C4-2B (cell line): ENCODE measurements around the gene SPACA6.

Experiments
- H3K27ac ChIP-seq: fragments of 450-650 bp; 2 replicates; pipeline ENCODE4 v1.5.1; 2017
- ZFX ChIP-seq: fragments of 450-650 bp; IDR thresholded peaks from 2 replicates; pipeline ENCODE4 v1.6.1; 2017
- TF ChIP-seq, protein P1 (sequence below): fragments of 450-650 bp; conservative IDR thresholded peaks from 2 replicates; pipeline ENCODE4 v1.5.1; 2017; ENCODE audit warnings: mild to moderate bottlenecking

SPACA6 gene

DNA sequence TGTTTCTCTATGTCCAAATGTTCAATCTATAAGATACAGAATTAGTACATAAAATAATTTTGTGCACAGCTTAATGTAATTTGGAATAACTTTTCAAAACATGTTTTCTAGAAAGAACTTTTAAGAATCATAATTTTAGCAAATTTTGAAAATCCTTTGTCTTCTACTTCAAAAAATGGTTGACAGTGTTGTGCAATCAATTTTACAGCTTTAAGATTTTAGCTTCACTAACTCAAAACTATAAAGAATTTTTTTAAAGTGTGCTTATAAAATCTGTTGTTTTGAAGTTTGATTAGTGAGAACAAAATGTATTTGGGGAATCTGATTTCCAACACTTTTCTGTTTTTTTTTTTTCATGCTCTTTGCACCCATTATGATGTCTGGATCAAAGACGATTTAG is 12.7 kb upstream of the SPACA6 start:
- TF ChIP-seq ZFX, result no peak
- TF ChIP-seq, protein P1, sequence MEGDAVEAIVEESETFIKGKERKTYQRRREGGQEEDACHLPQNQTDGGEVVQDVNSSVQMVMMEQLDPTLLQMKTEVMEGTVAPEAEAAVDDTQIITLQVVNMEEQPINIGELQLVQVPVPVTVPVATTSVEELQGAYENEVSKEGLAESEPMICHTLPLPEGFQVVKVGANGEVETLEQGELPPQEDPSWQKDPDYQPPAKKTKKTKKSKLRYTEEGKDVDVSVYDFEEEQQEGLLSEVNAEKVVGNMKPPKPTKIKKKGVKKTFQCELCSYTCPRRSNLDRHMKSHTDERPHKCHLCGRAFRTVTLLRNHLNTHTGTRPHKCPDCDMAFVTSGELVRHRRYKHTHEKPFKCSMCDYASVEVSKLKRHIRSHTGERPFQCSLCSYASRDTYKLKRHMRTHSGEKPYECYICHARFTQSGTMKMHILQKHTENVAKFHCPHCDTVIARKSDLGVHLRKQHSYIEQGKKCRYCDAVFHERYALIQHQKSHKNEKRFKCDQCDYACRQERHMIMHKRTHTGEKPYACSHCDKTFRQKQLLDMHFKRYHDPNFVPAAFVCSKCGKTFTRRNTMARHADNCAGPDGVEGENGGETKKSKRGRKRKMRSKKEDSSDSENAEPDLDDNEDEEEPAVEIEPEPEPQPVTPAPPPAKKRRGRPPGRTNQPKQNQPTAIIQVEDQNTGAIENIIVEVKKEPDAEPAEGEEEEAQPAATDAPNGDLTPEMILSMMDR, result no peak
- no peak overlapping the region for H3K27ac ChIP-seq

DNA sequence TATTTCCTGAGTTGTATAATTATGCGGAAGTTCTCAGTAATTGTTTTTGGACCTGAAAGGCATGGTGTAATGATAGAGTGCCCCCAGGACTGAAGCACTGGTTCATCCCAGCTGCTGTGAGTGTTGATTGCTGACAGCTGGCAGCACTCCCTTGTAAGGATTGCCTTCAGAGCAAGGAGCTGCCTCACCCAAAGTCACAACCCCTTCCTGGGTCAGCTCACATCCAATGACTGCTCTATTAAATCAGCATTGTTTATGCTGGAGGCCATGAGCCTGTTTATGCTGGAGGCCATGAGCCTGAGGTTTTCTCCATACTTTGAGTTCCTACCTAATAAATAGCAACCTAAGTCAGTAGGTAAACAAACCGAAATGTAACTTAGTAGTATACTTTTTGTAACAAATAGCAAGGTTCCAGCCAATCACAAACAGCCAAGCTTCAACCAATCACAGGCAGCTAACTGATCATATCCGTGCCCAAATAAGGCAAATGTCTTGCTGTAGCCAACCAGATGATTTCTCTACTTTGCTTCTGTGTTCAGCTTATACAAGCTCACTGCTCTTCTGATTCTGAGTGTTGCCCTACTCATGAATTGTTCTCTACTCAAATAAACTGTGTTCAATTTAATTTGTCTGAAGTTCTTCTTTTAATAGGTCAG is 11.7 kb upstream of the SPACA6 start:
- no peak for TF ChIP-seq ZFX
- TF ChIP-seq, protein P1, result no peak
- H3K27ac ChIP-seq, result no peak overlapping the region

DNA sequence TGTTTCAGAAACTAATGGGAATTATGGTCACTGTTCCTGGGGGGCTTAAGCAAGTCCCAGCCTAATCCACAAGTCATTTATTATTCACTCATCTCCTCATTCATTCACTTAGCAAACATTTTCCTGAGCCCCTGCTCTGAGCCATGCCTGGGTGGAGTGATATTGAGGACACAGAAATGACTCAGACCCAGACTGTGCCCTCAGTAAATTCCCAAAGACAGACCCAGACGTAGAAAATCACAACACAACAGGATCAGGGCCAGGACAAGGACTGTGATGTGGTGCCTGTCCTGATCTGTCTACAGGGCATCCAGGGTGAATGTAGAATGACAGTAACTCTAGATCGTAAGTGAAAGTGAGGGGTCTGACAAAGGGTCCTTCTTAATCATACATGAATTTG is 7.0 kb upstream of the SPACA6 start:
- H3K27ac ChIP-seq, result no peak overlapping the region
- no peak for TF ChIP-seq ZFX
- TF ChIP-seq, protein P1, result no peak

- peak overlapping the region; percentile 82 for H3K27ac ChIP-seq
- no peak for TF ChIP-seq ZFX
- TF ChIP-seq, protein P1, result no peak
Measured at GRCh38 chr19:51687791-51688670, 5.1 kb upstream of the SPACA6 start.

- H3K27ac ChIP-seq, result peak overlapping the region; percentile 82
- TF ChIP-seq ZFX, result peak; percentile 29; the same call in 1 of the 2 replicates
- TF ChIP-seq, protein P1, result no peak
Measured at GRCh38 chr19:51688671-51689571, 4.2 kb upstream of the SPACA6 start.

DNA sequence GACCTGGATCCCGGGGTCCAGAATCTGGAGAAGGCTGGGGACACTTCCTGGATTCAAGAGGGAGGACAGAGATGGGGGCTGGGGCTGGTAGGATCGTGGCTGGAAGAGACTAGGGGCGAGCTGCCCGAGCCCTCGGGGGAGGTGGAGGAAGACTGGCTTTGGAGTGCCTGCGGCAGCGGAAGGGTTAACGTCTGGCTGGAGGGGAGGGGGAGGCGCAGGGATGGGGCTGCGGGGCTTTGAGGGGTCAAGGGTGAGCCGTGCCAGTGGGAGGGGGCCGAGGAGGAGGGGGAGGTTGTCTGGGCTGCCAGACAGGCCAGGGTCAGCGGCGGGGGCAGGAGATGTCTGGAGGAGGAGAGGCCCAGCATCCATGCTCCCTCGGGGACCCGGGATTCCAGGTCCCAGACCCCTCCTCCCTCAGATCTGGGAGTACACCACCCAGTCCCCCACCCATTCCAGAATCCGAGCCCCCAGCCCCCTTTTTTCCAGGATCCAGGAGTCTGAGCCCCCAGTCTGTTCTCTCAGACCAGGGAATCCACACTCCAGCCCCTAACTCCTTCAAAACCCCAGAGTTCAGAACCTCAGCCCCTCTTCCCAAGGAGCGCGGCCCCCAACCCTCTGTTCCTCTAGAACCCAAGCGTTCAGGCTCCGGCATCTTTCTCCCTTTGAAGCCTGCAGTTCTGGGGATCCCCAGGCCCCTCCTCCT is 3.2 kb upstream of the SPACA6 start:
- peak overlapping the region; percentile 82 for H3K27ac ChIP-seq
- TF ChIP-seq, protein P1, result no peak
- TF ChIP-seq ZFX, result no peak
